NCI-H2107 treated with DMSO at 0.1 percent for 48 hours (cell line): ENCODE data around the gene ENPEP.
"Not testable (repeated sequence)": the region's sequence is repeated elsewhere in the genome, so short reads cannot be mapped to it uniquely, and the experiment has no call there.

ENCODE experiments used
- DNase-seq: peaks from one replicate; lab custom pipeline; 2025; ENCODE audit not compliant: unreplicated experiment; lab: John Stamatoyannopoulos, UW

ENPEP gene, protein sequence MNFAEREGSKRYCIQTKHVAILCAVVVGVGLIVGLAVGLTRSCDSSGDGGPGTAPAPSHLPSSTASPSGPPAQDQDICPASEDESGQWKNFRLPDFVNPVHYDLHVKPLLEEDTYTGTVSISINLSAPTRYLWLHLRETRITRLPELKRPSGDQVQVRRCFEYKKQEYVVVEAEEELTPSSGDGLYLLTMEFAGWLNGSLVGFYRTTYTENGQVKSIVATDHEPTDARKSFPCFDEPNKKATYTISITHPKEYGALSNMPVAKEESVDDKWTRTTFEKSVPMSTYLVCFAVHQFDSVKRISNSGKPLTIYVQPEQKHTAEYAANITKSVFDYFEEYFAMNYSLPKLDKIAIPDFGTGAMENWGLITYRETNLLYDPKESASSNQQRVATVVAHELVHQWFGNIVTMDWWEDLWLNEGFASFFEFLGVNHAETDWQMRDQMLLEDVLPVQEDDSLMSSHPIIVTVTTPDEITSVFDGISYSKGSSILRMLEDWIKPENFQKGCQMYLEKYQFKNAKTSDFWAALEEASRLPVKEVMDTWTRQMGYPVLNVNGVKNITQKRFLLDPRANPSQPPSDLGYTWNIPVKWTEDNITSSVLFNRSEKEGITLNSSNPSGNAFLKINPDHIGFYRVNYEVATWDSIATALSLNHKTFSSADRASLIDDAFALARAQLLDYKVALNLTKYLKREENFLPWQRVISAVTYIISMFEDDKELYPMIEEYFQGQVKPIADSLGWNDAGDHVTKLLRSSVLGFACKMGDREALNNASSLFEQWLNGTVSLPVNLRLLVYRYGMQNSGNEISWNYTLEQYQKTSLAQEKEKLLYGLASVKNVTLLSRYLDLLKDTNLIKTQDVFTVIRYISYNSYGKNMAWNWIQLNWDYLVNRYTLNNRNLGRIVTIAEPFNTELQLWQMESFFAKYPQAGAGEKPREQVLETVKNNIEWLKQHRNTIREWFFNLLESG

GRCh38 chr4:110475881-110476818 is at the start of gene ENPEP:
Gene ENPEP, plus strand, starts transcription at chr4:110476155. Its CDS starts 260 bp downstream, at chr4:110476415.
- DNase-seq: no peak

DNA sequence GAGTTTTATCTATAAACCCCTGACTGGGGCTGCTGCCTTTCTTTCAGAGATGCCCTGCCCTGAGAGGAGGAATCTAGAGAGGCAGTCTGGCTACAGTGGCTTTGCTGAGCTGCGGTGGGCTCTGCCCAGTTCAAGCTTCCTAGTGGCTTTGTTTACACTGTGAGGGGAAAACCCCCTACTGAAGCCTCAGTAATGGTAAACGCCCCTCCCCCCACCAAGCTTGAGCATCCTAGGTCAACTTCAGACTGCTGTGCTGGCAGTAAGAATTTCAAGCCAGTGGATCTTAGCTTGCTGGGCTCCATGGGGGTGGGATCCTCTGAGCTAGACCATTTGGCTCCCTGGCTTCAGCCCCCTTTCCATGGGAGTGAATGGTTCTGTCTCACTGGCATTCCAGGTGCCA is 44.1 kb upstream of the ENPEP start:
- not testable (repeated sequence) for DNase-seq

- DNase-seq: not testable (repeated sequence)
These were observed 38.7 kb upstream of the ENPEP start for GRCh38 chr4:110437292-110437691.

DNA sequence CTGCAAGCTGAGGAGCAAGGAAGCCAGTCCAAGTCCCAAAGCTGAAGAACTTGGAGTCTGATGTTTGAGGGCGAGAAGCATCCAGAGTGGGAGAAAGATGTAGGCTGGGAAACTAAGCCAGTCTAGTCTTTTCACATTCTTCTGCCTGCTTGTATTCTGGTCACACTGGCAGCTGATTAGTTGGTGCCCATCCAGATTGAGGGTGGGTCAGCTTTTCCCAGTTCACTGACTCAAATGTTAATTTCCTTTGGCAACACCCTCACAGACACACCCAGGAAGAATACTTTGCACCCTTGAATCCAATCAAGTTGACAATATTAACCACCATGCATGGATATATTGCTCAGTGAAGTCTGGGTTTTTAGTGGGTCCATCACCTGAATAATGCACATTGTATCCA is 36.7 kb upstream of the ENPEP start:
- not testable (repeated sequence) for DNase-seq

- no peak for DNase-seq
These were observed 33.6 kb upstream of the ENPEP start for GRCh38 chr4:110442309-110442708.

- DNase-seq: no peak
These were observed 33.2 kb upstream of the ENPEP start for GRCh38 chr4:110442788-110443187.

- no peak for DNase-seq
These were observed 26.0 kb upstream of the ENPEP start for GRCh38 chr4:110449947-110450346.

GRCh38 chr4:110452546-110452945 is 23.4 kb upstream of the ENPEP start:
- no peak for DNase-seq

DNA sequence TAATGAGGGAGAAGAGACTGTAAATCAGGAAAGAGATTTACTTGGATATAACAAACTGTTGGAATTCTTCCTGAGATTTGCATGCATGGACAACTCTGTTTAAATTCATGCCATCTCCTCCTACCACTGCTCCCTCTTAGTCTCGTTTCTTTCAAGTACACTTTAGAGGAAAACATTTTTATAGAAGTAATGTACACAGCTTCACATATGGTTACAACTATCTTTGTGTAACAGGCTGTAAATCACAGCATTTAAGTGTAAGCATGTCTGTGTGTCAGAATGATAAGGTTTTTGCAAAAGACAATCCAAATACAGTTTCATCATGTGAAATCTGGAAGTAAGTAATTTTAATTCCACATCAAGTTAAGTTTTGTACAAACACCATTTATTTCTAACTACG is 21.5 kb upstream of the ENPEP start:
- DNase-seq: no peak

DNA sequence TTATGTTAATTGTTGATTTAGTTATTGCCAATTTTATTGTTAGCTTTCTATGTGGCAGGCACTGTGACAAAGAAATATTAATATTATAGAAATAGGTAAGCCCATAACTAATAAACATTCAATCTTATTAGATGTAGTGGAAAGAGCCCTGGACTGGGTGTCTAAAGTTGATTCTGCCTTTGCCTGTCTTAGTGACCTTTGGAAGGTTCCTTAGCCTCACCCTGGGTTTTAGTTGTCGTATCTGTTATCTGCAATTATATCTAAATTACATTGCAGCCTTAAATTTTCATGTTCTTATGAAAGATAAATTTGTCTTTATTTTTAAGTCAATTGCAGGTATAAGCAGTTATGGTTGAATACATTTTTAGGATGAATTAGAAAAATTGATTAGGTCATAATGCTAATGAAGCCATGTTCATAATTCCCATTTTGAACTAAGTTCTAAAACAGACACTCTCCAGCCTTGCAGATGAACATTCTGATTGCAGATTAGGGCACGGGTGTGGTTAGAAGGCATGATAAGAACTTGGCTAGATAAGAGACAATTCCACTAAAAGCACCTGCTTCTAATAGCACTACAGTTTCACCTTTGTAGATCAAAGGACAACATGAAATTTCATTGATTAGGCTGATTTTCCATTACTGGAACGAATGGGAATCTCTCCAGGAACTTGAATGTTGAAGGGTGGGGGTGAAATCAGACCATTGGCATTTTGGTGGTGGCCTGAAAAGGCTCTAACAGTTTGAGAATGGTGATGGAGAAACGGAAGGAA is 17.3 kb upstream of the ENPEP start:
- DNase-seq: no peak

DNA sequence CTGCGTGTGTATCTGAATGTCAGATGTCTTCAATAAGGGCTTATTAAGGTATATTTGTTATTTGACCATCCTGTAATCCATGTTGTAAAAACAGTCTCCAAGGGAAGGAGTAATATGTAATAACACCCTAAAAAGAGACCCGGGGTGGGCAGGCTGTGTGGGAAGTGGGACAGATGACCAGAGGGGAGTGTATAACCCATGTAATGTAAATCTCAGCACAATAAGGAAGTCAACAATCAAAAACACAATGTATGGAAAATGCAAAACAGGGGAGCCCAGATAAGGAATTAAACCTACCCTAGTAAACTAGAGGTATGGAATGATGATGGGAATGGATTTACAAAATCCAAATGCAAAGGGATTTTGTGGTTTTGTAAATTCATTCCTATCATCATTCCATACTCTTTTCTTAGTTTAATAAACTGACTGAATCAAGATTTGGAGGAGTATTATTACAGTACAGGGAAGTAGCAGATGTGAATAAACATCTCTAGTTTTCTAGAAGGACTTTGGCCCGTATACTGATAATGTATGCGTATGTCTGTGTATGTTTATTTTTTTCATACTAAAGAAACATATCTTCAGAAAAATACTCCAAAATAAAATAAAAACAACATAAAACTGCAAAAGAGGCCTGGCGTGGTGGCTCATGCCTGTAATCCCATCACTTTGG is 15.7 kb upstream of the ENPEP start:
- DNase-seq: no peak

- no peak for DNase-seq
These were observed 8.6 kb upstream of the ENPEP start for GRCh38 chr4:110467400-110467799.

DNA sequence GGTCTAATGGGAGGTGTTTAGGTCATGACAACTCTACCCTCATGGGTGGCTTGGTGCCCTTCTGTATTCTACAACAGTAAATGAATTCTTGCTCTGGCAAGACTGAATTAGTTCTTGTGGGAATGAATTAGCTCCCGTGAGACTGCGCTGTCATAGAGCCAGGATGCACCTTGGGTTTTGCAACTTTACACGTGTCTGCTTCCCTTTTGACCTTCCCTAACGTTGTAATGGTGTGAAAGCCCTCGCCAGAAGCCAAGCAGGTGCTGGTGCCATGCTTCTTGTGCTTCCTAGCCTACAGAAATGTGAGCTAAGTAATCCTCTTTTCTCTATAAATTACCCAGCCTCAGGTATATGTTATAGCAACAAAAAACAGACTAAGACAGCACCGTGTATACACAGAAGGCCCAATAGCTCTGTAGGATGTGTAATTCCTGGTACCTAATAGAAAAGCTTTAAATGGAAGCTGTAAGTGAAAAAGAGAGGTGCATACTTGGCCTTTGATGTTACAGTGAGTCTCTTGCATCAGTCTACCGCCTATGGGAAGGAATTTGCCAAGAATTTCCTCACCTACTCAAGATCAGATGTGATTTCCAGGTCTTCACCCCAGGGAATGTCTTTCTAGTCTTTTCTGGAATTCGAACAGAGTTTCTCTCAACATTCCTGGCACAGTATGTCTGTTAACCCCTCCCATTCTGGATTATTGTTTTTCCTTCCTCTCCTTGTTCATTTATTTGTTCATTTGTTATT is 3.2 kb upstream of the ENPEP start:
- no peak for DNase-seq

DNA sequence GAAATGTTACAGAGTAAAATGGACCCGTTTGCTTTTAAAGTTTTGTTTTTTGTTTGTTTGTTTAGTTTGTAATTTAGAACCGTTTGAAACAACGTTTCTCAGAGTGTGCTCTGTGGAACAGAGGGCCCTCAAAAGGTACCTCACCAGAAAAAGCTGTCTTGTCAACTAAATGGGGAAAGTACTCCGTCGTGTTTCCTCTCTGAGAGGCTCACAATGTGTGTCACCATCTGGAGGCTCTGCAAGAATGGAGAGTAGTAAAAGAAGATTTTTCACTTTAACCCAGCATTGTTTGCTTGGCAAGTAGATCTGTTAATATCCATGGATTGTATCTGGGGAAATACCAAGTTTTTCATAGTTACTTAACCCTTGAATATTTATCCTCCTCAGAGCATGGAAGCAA is 1.5 kb upstream of the ENPEP start:
- DNase-seq: no peak

DNA sequence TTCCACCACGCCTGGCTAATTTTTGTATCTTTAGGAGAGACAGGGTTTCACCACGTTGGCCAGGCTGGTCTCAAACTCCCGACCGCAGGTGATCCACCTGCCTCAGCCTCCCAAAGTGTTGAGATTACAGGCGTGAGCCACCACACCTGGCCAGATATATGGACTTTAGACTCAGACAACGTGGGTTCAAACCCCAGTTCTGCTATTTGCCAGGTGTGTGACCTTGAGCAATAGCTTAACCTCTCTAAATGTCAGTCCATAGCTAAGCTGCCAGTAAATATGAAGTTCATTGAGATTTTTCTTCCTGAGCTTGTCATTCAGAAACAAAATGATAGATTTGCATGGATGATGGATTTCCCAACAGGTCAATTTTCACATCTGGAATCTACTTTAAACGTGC is 875 bp upstream of the ENPEP start:
- not testable (repeated sequence) for DNase-seq

- DNase-seq: no peak
These were observed 1.9 kb downstream of the ENPEP start for GRCh38 chr4:110477836-110478235.

- DNase-seq: no peak
These were observed 4.1 kb downstream of the ENPEP start for GRCh38 chr4:110480031-110480549.

DNA sequence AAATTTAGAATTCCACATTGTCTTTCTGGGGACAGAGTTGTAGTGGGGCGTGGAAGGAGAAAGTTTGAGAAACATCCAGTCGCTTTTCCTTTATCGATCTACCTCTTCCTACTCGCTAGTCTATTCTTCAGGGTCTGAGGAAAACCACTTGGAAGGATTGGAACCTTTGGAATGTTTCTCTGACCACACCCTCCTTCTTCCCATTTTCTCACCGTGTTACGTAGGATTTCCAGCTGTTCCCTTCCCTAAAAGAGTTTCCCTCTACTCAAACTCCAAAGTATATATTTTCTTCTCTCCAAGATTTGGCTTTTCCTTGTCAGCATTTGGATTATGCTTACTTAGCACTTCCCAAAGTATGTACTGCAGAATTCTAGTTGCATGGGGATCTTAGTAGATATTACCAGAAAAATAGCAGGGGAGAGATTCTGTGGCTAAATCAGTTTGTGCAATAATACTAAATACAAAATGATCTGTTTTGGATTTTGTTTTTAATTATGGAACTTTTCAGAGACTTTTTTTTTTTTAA is 4.9 kb downstream of the ENPEP start:
- no peak for DNase-seq
